ENCODE measurements around the gene DTWD2. TPM values are rescaled to one million over a fixed set of nuclear protein-coding genes. Genes with fewer than 3 reads are reported as not detected.

The DTWD2 gene
- total RNA-seq, 1 donor from 2014 or later = 4.4 TPM

GRCh38 chr5:118902656-118903438 is 85.5 kb downstream of the DTWD2 start:
- Mint-ChIP-seq H3K27me3 (no peaks in the 10 kb centered on the region), H3K27ac (no peak overlapping the region), H3K36me3 (no peaks in the 10 kb centered on the region), H3K4me1 (ENCODE audit: unreplicated experiment) (no peaks in the 10 kb centered on the region), H3K9me3 (no peaks in the 10 kb centered on the region), H3K4me3 (no peak overlapping the region)
- DNase-seq (ENCODE audit: extremely low spot score, unreplicated experiment) = no peak
- no peak for TF ChIP-seq CTCF (conservative IDR thresholded peaks at IDR 0.05)

GRCh38 chr5:118894709-118895108 is 93.6 kb downstream of the DTWD2 start:
- H3K9me3 Mint-ChIP-seq = no peaks in the 10 kb centered on the region
- TF ChIP-seq CTCF (conservative IDR thresholded peaks at IDR 0.05) = no peak
- H3K27ac Mint-ChIP-seq = no peak overlapping the region
- DNase-seq (ENCODE audit: extremely low spot score, unreplicated experiment) = no peak
- no peak overlapping the region for H3K4me3 Mint-ChIP-seq
- no peaks in the 10 kb centered on the region for H3K36me3 Mint-ChIP-seq
- H3K27me3 Mint-ChIP-seq = no peaks in the 10 kb centered on the region
- H3K4me1 Mint-ChIP-seq (ENCODE audit: unreplicated experiment) = no peaks in the 10 kb centered on the region

GRCh38 chr5:118891252-118891651 is 97.1 kb downstream of the DTWD2 start:
- TF ChIP-seq CTCF (conservative IDR thresholded peaks at IDR 0.05) = no peak
- no peaks in the 10 kb centered on the region for H3K9me3 Mint-ChIP-seq
- no peaks in the 10 kb centered on the region for H3K36me3 Mint-ChIP-seq
- no peak overlapping the region for H3K27ac Mint-ChIP-seq
- no peaks in the 10 kb centered on the region for H3K27me3 Mint-ChIP-seq
- H3K4me3 Mint-ChIP-seq = no peak overlapping the region
- no peaks in the 10 kb centered on the region for H3K4me1 Mint-ChIP-seq (ENCODE audit: unreplicated experiment)
- no peak for DNase-seq (ENCODE audit: extremely low spot score, unreplicated experiment)

GRCh38 chr5:118889165-118889564 is 99.2 kb downstream of the DTWD2 start:
- Mint-ChIP-seq H3K27me3 (no peaks in the 10 kb centered on the region), H3K4me1 (ENCODE audit: unreplicated experiment) (no peaks in the 10 kb centered on the region), H3K27ac (no peak overlapping the region), H3K9me3 (no peaks in the 10 kb centered on the region), H3K4me3 (no peak overlapping the region), H3K36me3 (no peaks in the 10 kb centered on the region)
- no peak for DNase-seq (ENCODE audit: extremely low spot score, unreplicated experiment)
- TF ChIP-seq CTCF (conservative IDR thresholded peaks at IDR 0.05) = no peak

- no peaks in the 10 kb centered on the region for H3K27me3 Mint-ChIP-seq
- peaks cover under 1% of the 10 kb centered on the region for H3K9me3 Mint-ChIP-seq
- H3K4me3 Mint-ChIP-seq = no peak overlapping the region
- no peak for DNase-seq (ENCODE audit: extremely low spot score, unreplicated experiment)
- TF ChIP-seq CTCF (conservative IDR thresholded peaks at IDR 0.05) = no peak
- H3K36me3 Mint-ChIP-seq = no peaks in the 10 kb centered on the region
- H3K27ac Mint-ChIP-seq = no peak overlapping the region
- H3K4me1 Mint-ChIP-seq (ENCODE audit: unreplicated experiment) = no peaks in the 10 kb centered on the region
These were observed 99.8 kb downstream of the DTWD2 start for GRCh38 chr5:118888556-118888955.

Data from type B pancreatic cell (in vitro differentiated cells).